WTC11 (cell line): ENCODE results near the gene PDXK. TPM values are rescaled to one million over a fixed set of nuclear protein-coding genes. Genes with fewer than 3 reads are reported as not detected.

ENCODE experiments used
- ATAC-seq: fragments of 200-7000 bp; cut with Tn5 transposase; 2 replicates; pipeline ENCODE4 v1.10.0; 2021; ENCODE audit warnings: mild to moderate bottlenecking, moderate library complexity
- CTCF ChIA-PET: fragments of 300-600 bp; sonication (Branson Sonifier 250); formaldehyde crosslinking; loops from one replicate; lab custom pipeline; 2021; ENCODE audit warnings: antibody characterized with exemption; lab: Charles Lee
- POLR2A ChIA-PET: fragments of 350-600 bp; sonication (Branson Sonifier 250); formaldehyde crosslinking; loops from one replicate; lab custom pipeline; 2021; ENCODE audit warnings: antibody characterized with exemption; lab: Charles Lee
- DNase-seq: peaks from one replicate; pipeline ENCODE4 v3.0.0; 2021; ENCODE audit warnings: low spot score
- H3K27ac Mint-ChIP-seq: 2 replicates; pipeline ENCODE4 v1.8.0; 2021; ENCODE audit warnings: mixed read lengths
- H3K27me3 Mint-ChIP-seq: 2 replicates; pipeline ENCODE4 v1.8.0; 2021; ENCODE audit warnings: low read depth, mild to moderate bottlenecking, moderate library complexity, mixed read lengths
- H3K36me3 Mint-ChIP-seq: 2 replicates; pipeline ENCODE4 v1.8.0; 2021; ENCODE audit warnings: mixed read lengths
- H3K4me1 Mint-ChIP-seq: 2 replicates; pipeline ENCODE4 v1.8.0; 2022; ENCODE audit warnings: mixed read lengths
- H3K4me3 Mint-ChIP-seq: 2 replicates; pipeline ENCODE4 v1.8.0; 2021; ENCODE audit warnings: mild to moderate bottlenecking, moderate library complexity, mixed read lengths
- H3K9me3 Mint-ChIP-seq: 2 replicates; pipeline ENCODE4 v1.8.0; 2021; ENCODE audit warnings: mixed read lengths
- ATF1 ChIP-seq: sonication (generic); formaldehyde crosslinking; IDR thresholded peaks from 2 replicates; pipeline ENCODE4 v1.8.1; 2023; ENCODE audit warnings: mild to moderate bottlenecking, moderate library complexity, missing genetic modification reagents
- E2F1 ChIP-seq: sonication (generic); formaldehyde crosslinking; IDR thresholded peaks from 2 replicates; pipeline ENCODE4 v1.8.0; 2022; ENCODE audit warnings: mild to moderate bottlenecking, missing genetic modification reagents
- JUN ChIP-seq: sonication (generic); formaldehyde crosslinking; IDR thresholded peaks from 2 replicates; pipeline ENCODE4 v1.8.0; 2023; ENCODE audit warnings: mild to moderate bottlenecking, missing genetic modification reagents
- NFYB ChIP-seq: sonication (generic); formaldehyde crosslinking; conservative IDR thresholded peaks from 2 replicates; pipeline ENCODE4 v1.8.0; 2022; ENCODE audit warnings: low read depth, missing genetic modification reagents
- NR1H2 ChIP-seq: sonication (generic); formaldehyde crosslinking; IDR thresholded peaks from 2 replicates; pipeline ENCODE4 v1.9.0; 2021; ENCODE audit warnings: mild to moderate bottlenecking, moderate library complexity, missing genetic modification reagents
- TCF7 ChIP-seq: sonication (generic); formaldehyde crosslinking; IDR thresholded peaks from 2 replicates; pipeline ENCODE4 v1.8.0; 2022; ENCODE audit warnings: mild to moderate bottlenecking, low read depth, missing genetic modification reagents, moderate library complexity
- TP53 ChIP-seq: sonication (generic); formaldehyde crosslinking; IDR thresholded peaks from 2 replicates; pipeline ENCODE4 v1.8.1; 2023; ENCODE audit warnings: mild to moderate bottlenecking, missing genetic modification reagents
- ZNF138 ChIP-seq: sonication (generic); formaldehyde crosslinking; conservative IDR thresholded peaks from 2 replicates; pipeline ENCODE4 v1.8.1; 2022; ENCODE audit warnings: mild to moderate bottlenecking, moderate library complexity, missing genetic modification reagents
- ZNF396 ChIP-seq: fragments of 250-450 bp; sonication (Bioruptor Pico); IDR thresholded peaks from 2 replicates; pipeline ENCODE4 v1.8.0; 2021; ENCODE audit warnings: mild to moderate bottlenecking, moderate library complexity, borderline replicate concordance
- total RNA-seq: library from RNA; stranded (reverse); gene quantifications from 3 replicates; pipeline ENCODE4 v1.2.3, GENCODE V29; 2021
- TF ChIP-seq, protein P1 (sequence below): sonication (generic); formaldehyde crosslinking; IDR thresholded peaks from 2 replicates; pipeline ENCODE4 v1.8.0; 2023; ENCODE audit warnings: missing genetic modification reagents
- TF ChIP-seq, protein P2 (sequence below): fragments of 250-450 bp; sonication (Bioruptor Pico); IDR thresholded peaks from 2 replicates; pipeline ENCODE4 v1.9.0; 2021; ENCODE audit warnings: mild to moderate bottlenecking
- TF ChIP-seq, protein P3 (sequence below): fragments of 250-450 bp; sonication (Bioruptor Pico); IDR thresholded peaks from 2 replicates; pipeline ENCODE4 v1.9.0; 2021; ENCODE audit warnings: mild to moderate bottlenecking
- TF ChIP-seq, protein P4 (sequence below): sonication (generic); formaldehyde crosslinking; IDR thresholded peaks from 2 replicates; pipeline ENCODE4 v1.8.1; 2023; ENCODE audit warnings: mild to moderate bottlenecking, missing genetic modification reagents
- TF ChIP-seq, protein P5 (sequence below): sonication (generic); formaldehyde crosslinking; IDR thresholded peaks from 2 replicates; pipeline ENCODE4 v1.8.1; 2022; ENCODE audit warnings: low read depth, missing genetic modification reagents, borderline replicate concordance
- TF ChIP-seq, protein P6 (sequence below): sonication (generic); formaldehyde crosslinking; conservative IDR thresholded peaks from 2 replicates; pipeline ENCODE4 v1.8.1; 2023; ENCODE audit warnings: mild to moderate bottlenecking, low read depth, missing genetic modification reagents, moderate library complexity
- TF ChIP-seq, protein P7 (sequence below): sonication (generic); formaldehyde crosslinking; IDR thresholded peaks from 2 replicates; pipeline ENCODE4 v1.8.0; 2022; ENCODE audit warnings: missing genetic modification reagents

Gene PDXK
- total RNA-seq, 1 experiment from 2014 or later, result 120 TPM

DNA sequence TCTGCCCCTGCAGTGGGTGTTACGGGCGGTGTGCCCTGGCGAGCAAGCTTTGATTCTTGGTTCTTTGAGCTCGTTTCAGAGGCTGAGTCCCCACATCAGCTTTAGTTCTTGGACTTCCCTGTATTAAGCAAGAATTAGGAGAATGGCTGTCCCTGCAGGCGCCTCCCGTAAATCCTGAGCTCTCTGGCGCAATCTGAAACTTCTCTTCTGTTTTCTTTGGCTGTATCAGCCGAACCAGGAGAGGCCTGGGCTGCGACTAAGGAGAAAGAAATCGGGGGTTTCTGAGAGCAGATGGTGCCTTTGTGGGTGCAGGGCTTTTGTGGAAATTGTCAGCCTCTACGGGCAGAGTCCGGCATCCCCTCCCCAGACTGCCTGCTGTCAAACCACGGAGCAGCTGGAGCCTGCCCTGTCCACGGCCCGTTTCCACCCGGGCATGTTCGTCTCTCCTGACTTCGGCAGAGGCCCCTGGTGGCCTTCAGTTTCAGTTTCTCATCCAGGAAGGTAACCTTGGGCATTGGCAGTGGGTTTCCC lies 39.2 kb downstream of the PDXK start:
- TF ChIP-seq, protein P1, sequence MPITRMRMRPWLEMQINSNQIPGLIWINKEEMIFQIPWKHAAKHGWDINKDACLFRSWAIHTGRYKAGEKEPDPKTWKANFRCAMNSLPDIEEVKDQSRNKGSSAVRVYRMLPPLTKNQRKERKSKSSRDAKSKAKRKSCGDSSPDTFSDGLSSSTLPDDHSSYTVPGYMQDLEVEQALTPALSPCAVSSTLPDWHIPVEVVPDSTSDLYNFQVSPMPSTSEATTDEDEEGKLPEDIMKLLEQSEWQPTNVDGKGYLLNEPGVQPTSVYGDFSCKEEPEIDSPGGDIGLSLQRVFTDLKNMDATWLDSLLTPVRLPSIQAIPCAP, result no peak
- TF ChIP-seq, protein P2, sequence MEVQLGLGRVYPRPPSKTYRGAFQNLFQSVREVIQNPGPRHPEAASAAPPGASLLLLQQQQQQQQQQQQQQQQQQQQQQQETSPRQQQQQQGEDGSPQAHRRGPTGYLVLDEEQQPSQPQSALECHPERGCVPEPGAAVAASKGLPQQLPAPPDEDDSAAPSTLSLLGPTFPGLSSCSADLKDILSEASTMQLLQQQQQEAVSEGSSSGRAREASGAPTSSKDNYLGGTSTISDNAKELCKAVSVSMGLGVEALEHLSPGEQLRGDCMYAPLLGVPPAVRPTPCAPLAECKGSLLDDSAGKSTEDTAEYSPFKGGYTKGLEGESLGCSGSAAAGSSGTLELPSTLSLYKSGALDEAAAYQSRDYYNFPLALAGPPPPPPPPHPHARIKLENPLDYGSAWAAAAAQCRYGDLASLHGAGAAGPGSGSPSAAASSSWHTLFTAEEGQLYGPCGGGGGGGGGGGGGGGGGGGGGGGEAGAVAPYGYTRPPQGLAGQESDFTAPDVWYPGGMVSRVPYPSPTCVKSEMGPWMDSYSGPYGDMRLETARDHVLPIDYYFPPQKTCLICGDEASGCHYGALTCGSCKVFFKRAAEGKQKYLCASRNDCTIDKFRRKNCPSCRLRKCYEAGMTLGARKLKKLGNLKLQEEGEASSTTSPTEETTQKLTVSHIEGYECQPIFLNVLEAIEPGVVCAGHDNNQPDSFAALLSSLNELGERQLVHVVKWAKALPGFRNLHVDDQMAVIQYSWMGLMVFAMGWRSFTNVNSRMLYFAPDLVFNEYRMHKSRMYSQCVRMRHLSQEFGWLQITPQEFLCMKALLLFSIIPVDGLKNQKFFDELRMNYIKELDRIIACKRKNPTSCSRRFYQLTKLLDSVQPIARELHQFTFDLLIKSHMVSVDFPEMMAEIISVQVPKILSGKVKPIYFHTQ (CRISPR knock-in tag), result no peak
- TF ChIP-seq ATF1 (CRISPR knock-in tag) (no peak), NR1H2 (no peak), TCF7 (CRISPR knock-in tag) (no peak), JUN (CRISPR knock-in tag) (no peak), E2F1 (CRISPR knock-in tag) (no peak), ZNF138 (no peak), NFYB (CRISPR knock-in tag) (no peak), TP53 (CRISPR knock-in tag) (no peak), ZNF396 (CRISPR knock-in tag) (no peak)
- TF ChIP-seq, protein P3, sequence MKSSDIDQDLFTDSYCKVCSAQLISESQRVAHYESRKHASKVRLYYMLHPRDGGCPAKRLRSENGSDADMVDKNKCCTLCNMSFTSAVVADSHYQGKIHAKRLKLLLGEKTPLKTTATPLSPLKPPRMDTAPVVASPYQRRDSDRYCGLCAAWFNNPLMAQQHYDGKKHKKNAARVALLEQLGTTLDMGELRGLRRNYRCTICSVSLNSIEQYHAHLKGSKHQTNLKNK (CRISPR knock-in tag), result no peak
- TF ChIP-seq, protein P4, sequence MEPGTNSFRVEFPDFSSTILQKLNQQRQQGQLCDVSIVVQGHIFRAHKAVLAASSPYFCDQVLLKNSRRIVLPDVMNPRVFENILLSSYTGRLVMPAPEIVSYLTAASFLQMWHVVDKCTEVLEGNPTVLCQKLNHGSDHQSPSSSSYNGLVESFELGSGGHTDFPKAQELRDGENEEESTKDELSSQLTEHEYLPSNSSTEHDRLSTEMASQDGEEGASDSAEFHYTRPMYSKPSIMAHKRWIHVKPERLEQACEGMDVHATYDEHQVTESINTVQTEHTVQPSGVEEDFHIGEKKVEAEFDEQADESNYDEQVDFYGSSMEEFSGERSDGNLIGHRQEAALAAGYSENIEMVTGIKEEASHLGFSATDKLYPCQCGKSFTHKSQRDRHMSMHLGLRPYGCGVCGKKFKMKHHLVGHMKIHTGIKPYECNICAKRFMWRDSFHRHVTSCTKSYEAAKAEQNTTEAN (CRISPR knock-in tag), result no peak
- TF ChIP-seq, protein P5, sequence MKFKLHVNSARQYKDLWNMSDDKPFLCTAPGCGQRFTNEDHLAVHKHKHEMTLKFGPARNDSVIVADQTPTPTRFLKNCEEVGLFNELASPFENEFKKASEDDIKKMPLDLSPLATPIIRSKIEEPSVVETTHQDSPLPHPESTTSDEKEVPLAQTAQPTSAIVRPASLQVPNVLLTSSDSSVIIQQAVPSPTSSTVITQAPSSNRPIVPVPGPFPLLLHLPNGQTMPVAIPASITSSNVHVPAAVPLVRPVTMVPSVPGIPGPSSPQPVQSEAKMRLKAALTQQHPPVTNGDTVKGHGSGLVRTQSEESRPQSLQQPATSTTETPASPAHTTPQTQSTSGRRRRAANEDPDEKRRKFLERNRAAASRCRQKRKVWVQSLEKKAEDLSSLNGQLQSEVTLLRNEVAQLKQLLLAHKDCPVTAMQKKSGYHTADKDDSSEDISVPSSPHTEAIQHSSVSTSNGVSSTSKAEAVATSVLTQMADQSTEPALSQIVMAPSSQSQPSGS (CRISPR knock-in tag), result no peak
- TF ChIP-seq, protein P6, sequence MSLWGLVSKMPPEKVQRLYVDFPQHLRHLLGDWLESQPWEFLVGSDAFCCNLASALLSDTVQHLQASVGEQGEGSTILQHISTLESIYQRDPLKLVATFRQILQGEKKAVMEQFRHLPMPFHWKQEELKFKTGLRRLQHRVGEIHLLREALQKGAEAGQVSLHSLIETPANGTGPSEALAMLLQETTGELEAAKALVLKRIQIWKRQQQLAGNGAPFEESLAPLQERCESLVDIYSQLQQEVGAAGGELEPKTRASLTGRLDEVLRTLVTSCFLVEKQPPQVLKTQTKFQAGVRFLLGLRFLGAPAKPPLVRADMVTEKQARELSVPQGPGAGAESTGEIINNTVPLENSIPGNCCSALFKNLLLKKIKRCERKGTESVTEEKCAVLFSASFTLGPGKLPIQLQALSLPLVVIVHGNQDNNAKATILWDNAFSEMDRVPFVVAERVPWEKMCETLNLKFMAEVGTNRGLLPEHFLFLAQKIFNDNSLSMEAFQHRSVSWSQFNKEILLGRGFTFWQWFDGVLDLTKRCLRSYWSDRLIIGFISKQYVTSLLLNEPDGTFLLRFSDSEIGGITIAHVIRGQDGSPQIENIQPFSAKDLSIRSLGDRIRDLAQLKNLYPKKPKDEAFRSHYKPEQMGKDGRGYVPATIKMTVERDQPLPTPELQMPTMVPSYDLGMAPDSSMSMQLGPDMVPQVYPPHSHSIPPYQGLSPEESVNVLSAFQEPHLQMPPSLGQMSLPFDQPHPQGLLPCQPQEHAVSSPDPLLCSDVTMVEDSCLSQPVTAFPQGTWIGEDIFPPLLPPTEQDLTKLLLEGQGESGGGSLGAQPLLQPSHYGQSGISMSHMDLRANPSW (CRISPR knock-in tag), result no peak
- TF ChIP-seq, protein P7, sequence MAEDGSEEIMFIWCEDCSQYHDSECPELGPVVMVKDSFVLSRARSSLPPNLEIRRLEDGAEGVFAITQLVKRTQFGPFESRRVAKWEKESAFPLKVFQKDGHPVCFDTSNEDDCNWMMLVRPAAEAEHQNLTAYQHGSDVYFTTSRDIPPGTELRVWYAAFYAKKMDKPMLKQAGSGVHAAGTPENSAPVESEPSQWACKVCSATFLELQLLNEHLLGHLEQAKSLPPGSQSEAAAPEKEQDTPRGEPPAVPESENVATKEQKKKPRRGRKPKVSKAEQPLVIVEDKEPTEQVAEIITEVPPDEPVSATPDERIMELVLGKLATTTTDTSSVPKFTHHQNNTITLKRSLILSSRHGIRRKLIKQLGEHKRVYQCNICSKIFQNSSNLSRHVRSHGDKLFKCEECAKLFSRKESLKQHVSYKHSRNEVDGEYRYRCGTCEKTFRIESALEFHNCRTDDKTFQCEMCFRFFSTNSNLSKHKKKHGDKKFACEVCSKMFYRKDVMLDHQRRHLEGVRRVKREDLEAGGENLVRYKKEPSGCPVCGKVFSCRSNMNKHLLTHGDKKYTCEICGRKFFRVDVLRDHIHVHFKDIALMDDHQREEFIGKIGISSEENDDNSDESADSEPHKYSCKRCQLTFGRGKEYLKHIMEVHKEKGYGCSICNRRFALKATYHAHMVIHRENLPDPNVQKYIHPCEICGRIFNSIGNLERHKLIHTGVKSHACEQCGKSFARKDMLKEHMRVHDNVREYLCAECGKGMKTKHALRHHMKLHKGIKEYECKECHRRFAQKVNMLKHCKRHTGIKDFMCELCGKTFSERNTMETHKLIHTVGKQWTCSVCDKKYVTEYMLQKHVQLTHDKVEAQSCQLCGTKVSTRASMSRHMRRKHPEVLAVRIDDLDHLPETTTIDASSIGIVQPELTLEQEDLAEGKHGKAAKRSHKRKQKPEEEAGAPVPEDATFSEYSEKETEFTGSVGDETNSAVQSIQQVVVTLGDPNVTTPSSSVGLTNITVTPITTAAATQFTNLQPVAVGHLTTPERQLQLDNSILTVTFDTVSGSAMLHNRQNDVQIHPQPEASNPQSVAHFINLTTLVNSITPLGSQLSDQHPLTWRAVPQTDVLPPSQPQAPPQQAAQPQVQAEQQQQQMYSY (CRISPR knock-in tag), result no peak
- ATAC-seq (no peak), DNase-seq (no peak)
- no peaks in the 10 kb centered on the region for H3K9me3 Mint-ChIP-seq
- H3K27me3 Mint-ChIP-seq, result no peaks in the 10 kb centered on the region
- H3K36me3 Mint-ChIP-seq, result peaks cover 45% of the 10 kb centered on the region
- no peak overlapping the region for H3K4me3 Mint-ChIP-seq
- CTCF ChIA-PET, result no interaction called here
- POLR2A ChIA-PET, result interaction anchor here (0.7 to 1.4 kb wide), 2 partner anchors 17 to 29 kb away, joined by 3 read pairs; no protein-coding TSS in a partner anchor
- H3K4me1 Mint-ChIP-seq, result no peaks in the 10 kb centered on the region
- no peak overlapping the region for H3K27ac Mint-ChIP-seq
